Measurements from ENCODE around the gene ADGRV1.
"Not testable (repeated sequence)": the region's sequence is repeated elsewhere in the genome, so short reads cannot be mapped to it uniquely, and the experiment has no call there.

ADGRV1 gene

GRCh38 chr5:90909940-90910339, 351.3 kb downstream of the ADGRV1 start:
- DNase-seq (ENCODE audit: low read depth): no peak

DNA sequence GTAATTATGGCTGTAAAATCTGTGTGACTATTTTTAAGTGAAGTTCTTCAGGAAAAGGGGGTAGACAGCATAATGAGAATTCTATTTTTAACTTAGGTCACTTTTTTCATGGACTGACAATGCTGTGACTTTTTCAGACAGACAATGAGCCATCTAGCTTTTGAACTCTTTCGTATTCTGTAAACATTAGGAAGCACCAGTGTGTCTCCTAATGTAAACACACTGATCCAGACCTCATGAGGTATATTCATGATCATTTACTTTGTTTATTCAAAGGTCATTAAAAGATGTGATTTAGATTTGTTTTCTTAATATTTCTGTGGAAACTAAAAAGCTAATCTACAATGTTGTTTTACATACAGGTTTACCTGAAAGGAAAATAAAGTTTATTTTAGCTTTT, 352.6 kb downstream of the ADGRV1 start:
- no peak for DNase-seq (ENCODE audit: low read depth)

DNA sequence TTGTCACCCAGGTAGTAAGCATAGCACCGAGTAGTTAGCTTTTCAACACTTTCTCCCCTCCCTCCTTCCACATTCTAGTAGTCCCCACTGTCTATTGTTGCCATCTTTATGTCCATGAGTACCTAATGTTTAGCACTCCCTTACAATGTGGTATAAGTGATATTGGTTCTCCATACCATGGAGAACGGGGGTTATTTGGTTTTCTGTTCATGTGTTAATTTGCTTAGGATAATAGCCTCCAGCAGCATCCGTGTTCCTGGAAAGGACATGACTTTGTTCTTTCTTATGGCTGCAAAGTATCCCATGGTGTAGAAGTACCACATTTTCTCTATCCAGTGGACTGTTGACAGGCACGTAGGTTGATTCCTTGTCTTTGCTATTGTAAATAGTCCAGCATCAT, 353.9 kb downstream of the ADGRV1 start:
- DNase-seq (ENCODE audit: low read depth): no peak

GRCh38 chr5:90915393-90915792, 356.8 kb downstream of the ADGRV1 start:
- no peak for DNase-seq (ENCODE audit: low read depth)

- DNase-seq (ENCODE audit: low read depth): no peak
Measured at GRCh38 chr5:90916947-90917800, 358.6 kb downstream of the ADGRV1 start.

DNA sequence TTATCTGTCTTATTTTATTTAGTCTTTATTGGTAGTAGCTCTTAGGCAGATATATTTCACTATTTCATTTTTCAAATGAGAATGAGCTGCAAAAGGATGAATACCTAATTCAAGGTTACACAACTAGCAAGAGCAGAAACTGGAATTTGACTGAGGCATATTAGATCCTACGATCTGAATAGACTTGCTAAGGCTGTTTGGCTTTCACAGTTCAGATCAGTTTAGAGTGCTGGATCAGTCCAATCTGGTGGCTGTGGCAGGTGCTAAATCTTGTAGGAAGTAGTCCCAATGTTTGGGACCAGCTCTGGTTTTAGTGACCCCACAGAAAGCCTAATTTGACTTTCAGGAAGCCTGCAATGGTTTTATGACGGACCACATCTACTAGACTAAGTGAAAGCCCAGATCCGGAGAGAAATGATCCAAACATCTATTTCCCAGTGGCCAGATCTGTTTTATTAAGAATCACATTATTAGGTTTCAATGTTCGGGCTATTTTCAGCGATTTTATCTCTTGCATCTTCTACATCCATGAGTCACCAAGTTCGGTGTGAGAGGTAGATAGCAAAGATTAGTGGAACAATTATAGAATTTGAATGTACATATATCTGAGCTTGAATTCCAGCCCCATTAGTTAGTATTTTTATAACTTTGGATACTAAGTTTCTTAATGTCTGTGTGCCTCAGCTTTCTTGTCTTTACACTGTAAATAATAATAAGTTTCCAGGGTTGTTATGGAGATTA, 359.5 kb downstream of the ADGRV1 start:
- DNase-seq (ENCODE audit: low read depth): no peak

- DNase-seq (ENCODE audit: low read depth): no peak
Measured at GRCh38 chr5:90921418-90921973, 362.9 kb downstream of the ADGRV1 start.

DNA sequence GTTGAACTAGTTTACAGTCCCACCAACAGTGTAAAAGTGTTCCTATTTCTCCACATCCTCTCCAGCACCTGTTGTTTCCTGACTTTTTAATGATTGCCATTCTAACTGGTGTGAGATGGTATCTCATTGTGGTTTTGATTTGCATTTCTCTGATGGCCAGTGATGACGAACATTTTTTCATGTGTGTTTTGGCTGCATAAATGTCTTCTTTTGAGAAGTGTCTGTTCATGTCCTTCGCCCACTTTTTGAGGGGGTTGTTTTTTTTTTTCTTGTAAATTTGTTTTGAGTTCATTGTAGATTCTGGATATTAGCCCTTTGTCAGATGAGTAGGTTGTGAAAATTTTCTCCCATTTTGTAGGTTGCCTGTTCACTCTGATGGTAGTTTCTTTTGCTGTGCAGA, 365.6 kb downstream of the ADGRV1 start:
- DNase-seq (ENCODE audit: low read depth): not testable (repeated sequence)

DNA sequence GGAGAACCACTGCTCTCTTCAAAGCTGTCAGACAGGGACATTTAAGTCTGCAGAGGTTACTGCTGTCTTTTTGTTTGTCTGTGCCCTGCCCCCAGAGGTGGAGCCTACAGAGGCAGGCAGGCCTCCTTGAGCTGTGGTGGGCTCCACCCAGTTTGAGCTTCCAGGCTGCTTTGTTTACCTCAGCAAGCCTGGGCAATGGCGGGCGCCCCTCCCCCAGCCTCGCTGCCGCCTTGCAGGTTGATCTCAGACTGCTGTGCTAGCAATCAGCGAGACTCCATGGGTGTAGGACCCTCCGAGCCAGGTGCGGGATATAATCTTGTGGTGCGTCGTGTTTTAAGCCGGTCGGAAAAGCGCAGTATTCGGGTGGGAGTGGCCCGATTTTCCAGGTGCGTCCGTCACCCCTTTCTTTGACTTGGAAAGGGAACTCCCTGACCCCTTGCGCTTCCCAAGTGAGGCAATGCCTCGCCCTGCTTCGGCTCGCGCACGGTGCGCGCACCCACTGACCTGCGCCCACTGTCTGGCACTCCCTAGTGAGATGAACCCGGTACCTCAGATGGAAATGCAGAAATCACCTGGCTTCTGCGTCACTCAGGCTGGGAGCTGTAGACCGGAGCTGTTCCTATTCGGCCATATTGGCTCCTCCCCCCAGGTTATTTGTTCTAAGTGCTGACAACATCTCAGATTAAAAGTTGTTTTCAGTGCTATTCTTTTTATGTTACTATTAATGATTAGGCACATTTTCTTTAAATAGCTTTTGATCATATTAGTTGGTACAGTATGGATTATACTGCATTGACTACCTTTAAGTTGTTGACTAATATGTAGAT, 370.6 kb downstream of the ADGRV1 start:
- not testable (repeated sequence) for DNase-seq (ENCODE audit: low read depth)

GRCh38 chr5:90930062-90930461, 371.5 kb downstream of the ADGRV1 start:
- no peak for DNase-seq (ENCODE audit: low read depth)

- DNase-seq (ENCODE audit: low read depth): no peak
Measured at GRCh38 chr5:90930756-90931431, 372.3 kb downstream of the ADGRV1 start.

DNA sequence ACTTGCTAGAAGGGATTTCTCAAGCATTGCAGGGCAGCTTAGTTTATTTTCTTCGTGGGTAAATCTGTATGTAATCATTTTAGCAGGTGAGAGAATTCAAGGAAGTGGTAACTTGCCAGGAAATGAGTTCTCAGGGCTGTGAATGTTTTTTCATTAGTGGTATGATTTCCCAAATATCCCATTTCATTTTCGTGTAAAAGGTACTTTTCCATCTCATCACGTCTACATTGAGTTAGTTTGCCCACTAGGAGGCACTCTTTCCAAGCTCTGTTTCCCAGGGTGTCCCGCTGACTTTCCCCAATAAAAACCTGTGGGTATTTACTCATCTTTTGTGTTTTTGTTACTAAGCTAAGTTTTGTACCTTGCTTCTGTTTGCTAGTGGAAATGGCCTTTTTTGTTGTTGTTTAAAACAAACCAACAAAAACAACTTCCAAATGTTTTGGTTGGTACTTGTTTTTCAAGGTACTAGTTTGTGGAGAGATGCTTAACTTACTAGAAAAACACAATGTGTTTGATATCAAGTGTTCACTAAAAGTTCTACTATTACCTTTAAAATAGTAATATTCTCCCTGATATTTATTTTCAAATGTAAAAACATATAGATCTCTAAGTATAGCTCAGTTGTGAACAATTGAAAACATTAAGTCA, 373.6 kb downstream of the ADGRV1 start:
- DNase-seq (ENCODE audit: low read depth): peak; percentile 32

- no peak for DNase-seq (ENCODE audit: low read depth)
Measured at GRCh38 chr5:90933298-90933697, 374.7 kb downstream of the ADGRV1 start.

GRCh38 chr5:90934091-90934719, 375.6 kb downstream of the ADGRV1 start:
- no peak for DNase-seq (ENCODE audit: low read depth)

- DNase-seq (ENCODE audit: low read depth): no peak
Measured at GRCh38 chr5:90934738-90935137, 376.1 kb downstream of the ADGRV1 start.

- DNase-seq (ENCODE audit: low read depth): no peak
Measured at GRCh38 chr5:90939211-90939610, 380.6 kb downstream of the ADGRV1 start.

DNA sequence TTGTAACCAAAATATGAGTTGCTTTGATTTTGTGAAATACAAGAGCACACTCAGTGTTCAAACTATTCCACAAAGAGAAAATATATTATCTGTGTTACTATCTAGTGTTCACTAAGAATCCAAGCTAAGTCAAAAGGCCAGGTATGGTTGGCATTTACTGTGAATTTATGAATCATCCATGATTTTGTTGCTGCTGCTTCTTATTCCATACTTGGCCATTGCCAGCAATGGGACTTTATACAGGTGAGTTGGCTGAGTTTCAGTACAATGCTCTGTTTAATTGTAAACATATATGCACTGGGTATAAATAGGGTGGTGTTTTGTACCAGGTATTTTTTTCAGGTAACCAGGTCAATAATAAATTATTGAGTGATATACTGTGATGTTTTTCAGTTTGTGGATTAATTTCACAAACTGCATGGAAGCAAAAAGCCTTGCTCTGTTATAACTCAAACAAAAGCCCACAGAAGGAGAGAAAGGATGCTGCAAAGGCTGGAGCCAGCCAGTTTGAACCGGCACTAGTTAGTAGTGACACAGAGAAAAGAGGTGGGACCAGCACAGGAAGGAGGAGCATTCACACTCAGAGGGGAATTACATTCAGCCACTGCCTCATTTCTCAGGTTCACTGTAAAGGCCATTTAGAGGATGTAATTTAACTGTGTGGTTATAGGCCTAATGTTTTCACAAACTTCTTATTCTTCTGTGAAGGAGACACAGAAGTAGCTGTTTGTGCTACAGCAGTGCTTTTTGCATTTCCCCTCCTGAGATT, 381.8 kb downstream of the ADGRV1 start:
- no peak for DNase-seq (ENCODE audit: low read depth)

- no peak for DNase-seq (ENCODE audit: low read depth)
Measured at GRCh38 chr5:90941002-90941720, 382.6 kb downstream of the ADGRV1 start.

DNA sequence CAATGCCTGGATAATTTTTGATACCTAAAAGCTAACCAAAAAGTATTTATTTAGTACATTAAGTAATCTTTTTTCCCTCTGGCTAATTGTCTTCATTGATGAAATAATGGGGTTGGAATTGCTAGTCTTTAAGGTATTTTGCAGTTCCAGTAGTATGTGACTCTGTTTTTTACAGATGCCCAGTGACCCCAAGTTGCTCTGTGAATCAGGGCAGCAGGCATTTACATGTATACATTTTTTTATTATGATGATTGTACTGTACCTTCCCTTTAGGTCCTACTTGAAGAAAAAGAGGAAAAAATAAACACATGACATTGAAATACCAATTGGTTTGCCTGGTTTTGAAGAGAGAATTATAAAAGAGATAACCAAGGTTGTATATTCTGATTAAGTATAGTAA, 385.5 kb downstream of the ADGRV1 start:
- no peak for DNase-seq (ENCODE audit: low read depth)
